GM12891 (cell line): ENCODE data around the gene FBXL7.

Experiments
- PAX5 ChIP-seq: IDR thresholded peaks from 2 replicates; pipeline ENCODE4 v1.6.1; 2011; ENCODE audit warnings: low read length, moderate library complexity, mild to moderate bottlenecking; ENCODE audit not compliant: insufficient read depth, severe bottlenecking
- POLR2A ChIP-seq: IDR thresholded peaks from 2 replicates; pipeline ENCODE4 v1.6.1; 2011; ENCODE audit warnings: low read depth, low read length, control low read depth
- POLR2AphosphoS5 ChIP-seq: IDR thresholded peaks from 2 replicates; pipeline ENCODE4 v1.6.1; 2011; ENCODE audit warnings: low read depth, low read length, control low read depth
- POU2F2 ChIP-seq: IDR thresholded peaks from 2 replicates; pipeline ENCODE4 v1.6.1; 2011; ENCODE audit warnings: low read depth, mild to moderate bottlenecking, control low read depth, low read length, moderate library complexity
- SPI1 ChIP-seq: IDR thresholded peaks from 2 replicates; pipeline ENCODE4 v1.6.1; 2011; ENCODE audit warnings: low read depth, low read length, control low read depth
- TAF1 ChIP-seq: IDR thresholded peaks from 2 replicates; pipeline ENCODE4 v1.6.1; 2011; ENCODE audit warnings: low read depth, low read length, control low read depth

- TF ChIP-seq TAF1 = no peak
- TF ChIP-seq POLR2A = no peak
- no peak for TF ChIP-seq POU2F2
- TF ChIP-seq POLR2AphosphoS5 = no peak
- TF ChIP-seq SPI1 = no peak
- TF ChIP-seq PAX5 = no peak
Observed at GRCh38 chr5:15502208-15502607, 2.2 kb downstream of the FBXL7 start.
